ENCODE measurements around the gene CUBN. TPM values are rescaled to one million over a fixed set of nuclear protein-coding genes. Genes with fewer than 3 reads are reported as not detected.

The CUBN gene
- total RNA-seq, 4 donors from 2014 or later = 0.54 to 1.8 (median 1.3) TPM

DNA sequence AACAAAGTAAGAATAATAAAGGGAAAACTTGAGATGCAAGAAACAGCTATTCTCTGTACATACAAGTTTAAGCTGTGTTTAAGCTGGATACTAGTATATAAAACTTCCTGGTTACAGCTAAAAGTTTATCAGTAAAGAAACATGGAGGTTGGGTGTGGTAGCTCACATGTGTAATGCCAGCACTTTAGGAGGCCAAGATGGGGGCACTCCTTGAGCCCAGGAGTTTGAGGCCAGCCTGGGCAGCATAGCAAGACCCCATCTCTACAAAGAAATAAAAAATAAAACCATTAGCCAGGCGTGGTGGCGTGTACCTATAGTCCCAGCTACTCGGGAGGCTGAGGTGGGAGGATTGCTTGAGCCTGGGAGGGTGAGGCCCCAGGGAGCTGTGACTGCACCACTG is 315.6 kb downstream of the CUBN start:
- TF ChIP-seq, protein P1, sequence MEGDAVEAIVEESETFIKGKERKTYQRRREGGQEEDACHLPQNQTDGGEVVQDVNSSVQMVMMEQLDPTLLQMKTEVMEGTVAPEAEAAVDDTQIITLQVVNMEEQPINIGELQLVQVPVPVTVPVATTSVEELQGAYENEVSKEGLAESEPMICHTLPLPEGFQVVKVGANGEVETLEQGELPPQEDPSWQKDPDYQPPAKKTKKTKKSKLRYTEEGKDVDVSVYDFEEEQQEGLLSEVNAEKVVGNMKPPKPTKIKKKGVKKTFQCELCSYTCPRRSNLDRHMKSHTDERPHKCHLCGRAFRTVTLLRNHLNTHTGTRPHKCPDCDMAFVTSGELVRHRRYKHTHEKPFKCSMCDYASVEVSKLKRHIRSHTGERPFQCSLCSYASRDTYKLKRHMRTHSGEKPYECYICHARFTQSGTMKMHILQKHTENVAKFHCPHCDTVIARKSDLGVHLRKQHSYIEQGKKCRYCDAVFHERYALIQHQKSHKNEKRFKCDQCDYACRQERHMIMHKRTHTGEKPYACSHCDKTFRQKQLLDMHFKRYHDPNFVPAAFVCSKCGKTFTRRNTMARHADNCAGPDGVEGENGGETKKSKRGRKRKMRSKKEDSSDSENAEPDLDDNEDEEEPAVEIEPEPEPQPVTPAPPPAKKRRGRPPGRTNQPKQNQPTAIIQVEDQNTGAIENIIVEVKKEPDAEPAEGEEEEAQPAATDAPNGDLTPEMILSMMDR (IDR thresholded peaks at IDR 0.05) = no peak
- TF ChIP-seq POLR2A (IDR thresholded peaks at IDR 0.05) = no peak
- intact Hi-C loops (cut with DNase I; ENCODE audit: low total_unique reads) = no loop called here
- no peak for DNase-seq (ENCODE audit: low spot score in 2 of 2)
- WGBS, 2 donors = 95 to 97% methylated on average over 3 of the region's 3 CpGs
- no peak overlapping the region for H3K4me3 ChIP-seq (ENCODE audit: low read depth, poor library complexity, severe bottlenecking)

DNA sequence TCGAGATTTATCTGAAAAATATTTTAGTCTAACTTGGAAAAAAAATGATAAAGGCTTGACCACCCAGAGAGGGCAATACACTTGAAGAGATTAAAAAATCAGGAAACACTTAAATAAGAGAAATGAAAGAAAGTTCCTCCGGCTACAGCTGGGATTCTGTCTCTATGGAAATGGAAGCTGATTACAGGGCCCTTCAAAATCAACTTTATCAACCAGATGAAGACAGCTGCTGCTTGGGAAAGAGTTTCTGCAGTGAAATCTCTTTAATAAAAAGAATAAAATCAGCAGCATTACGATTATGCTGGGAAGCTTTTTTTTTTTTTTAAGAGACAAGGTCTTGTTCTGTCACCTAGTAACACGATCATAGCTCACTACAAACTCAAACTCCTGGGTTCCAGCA is 316.9 kb downstream of the CUBN start:
- 81 to 83% methylated on average over 4 of the region's 4 CpGs for WGBS, 2 donors
- DNase-seq (ENCODE audit: low spot score in 2 of 2) = no peak
- H3K4me3 ChIP-seq (ENCODE audit: low read depth, poor library complexity, severe bottlenecking) = no peak overlapping the region
- intact Hi-C loops (cut with DNase I; ENCODE audit: low total_unique reads) = no loop called here
- TF ChIP-seq, protein P1 (IDR thresholded peaks at IDR 0.05) = no peak
- TF ChIP-seq POLR2A (IDR thresholded peaks at IDR 0.05) = no peak

DNA sequence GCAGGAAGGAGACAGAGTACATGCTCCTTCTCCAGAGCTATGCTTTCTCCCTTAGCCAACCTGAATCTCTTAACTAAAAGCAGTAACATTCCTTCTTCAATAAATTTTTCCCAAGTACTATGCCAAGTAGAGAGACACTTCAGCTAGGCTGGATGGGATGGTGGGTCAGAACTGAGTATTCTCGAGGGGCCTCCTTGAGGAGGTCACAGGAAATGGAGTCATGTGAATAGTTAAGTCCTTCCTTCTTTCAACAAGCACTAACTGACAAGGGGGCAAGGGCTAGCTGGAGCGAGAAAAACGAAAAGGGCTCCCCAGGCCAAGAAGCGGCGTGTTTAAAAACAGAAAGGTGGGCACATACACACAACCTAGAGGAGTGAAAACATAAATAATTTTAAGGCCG is 317.8 kb downstream of the CUBN start:
- no peak for DNase-seq (ENCODE audit: low spot score in 2 of 2)
- intact Hi-C loops (cut with DNase I; ENCODE audit: low total_unique reads) = no loop called here
- WGBS, 2 donors = 75 to 77% methylated on average over 6 of the region's 6 CpGs
- TF ChIP-seq, protein P1 (IDR thresholded peaks at IDR 0.05) = no peak
- TF ChIP-seq POLR2A (IDR thresholded peaks at IDR 0.05) = no peak
- no peak overlapping the region for H3K4me3 ChIP-seq (ENCODE audit: low read depth, poor library complexity, severe bottlenecking)

DNA sequence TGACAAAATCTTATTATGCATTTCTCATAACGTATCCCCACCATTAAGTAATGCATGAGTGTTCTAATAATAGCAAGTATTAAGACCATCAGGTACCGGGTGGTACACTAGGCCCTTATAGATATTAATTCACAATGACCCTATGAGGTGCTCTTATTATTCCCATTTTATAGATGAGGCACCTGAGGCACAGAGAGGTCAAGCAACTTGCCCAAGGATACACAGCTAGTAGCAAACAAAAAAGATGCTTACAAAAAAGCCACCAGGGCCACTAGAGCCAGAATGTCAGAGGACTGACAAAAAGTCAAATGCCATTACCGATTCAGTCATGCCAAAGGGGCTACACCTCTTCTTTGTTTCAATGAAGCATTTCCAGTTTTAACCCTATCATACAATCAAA is 318.3 kb downstream of the CUBN start:
- H3K4me3 ChIP-seq (ENCODE audit: low read depth, poor library complexity, severe bottlenecking) = no peak overlapping the region
- 66 to 78% methylated on average over 3 of the region's 3 CpGs for WGBS, 2 donors
- no peak for DNase-seq (ENCODE audit: low spot score in 2 of 2)
- TF ChIP-seq, protein P1 (IDR thresholded peaks at IDR 0.05) = no peak
- no peak for TF ChIP-seq POLR2A (IDR thresholded peaks at IDR 0.05)
- intact Hi-C loops (cut with DNase I; ENCODE audit: low total_unique reads) = no loop called here

DNA sequence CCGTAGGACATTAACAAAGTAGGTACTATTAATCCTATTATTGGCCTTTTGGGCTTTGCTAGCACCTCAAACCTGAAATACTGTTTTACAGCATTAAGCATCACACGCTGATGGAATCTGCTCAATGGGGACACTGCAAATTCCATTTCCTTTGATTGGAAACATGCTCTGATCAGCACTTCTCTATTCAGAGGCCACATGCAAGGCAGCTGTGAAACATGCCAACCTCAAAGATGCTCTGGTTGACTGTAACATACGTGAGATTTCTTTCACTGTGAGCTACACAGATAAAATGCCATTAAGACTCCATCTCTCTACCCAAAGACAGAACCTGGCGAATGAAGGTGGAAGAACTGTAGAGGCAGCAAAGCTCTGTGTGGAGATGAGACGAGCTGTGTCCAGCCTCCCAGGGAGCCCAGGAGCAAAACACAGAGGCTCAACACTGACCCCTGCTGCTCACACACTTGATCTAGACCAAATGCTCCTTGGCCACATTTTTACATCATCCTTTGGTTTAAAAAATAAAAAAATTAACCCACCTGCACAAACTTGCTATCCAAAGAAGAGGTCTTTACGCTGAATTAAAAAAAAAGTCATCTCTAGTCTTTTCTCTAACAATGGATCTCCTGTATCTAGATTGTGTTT is 320.4 kb downstream of the CUBN start:
- H3K4me3 ChIP-seq (ENCODE audit: low read depth, poor library complexity, severe bottlenecking) = no peak overlapping the region
- 92 to 94% methylated on average over 6 of the region's 6 CpGs for WGBS, 2 donors
- TF ChIP-seq, protein P1 (IDR thresholded peaks at IDR 0.05) = no peak
- TF ChIP-seq POLR2A (IDR thresholded peaks at IDR 0.05) = no peak
- DNase-seq (ENCODE audit: low spot score in 2 of 2) = no peak
- intact Hi-C loops (cut with DNase I; ENCODE audit: low total_unique reads) = no loop called here

DNA sequence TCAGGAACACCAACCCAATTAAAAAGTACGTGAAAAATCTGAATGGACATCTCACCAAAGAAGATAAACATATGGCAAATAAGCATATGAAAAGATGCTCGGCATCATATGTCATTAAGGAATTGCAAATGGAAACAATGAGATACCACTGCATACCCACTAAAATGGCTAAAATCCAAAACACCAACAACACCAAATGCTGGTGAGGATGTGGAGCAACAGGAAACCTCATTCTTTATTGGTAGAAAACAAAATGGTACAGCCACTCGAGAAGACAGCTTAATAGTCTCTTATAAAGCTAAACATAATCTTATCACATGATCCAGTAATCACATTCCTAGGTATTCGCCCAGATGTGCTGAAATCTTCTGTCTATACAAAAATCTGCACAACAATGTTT is 325.5 kb downstream of the CUBN start:
- no peak for DNase-seq (ENCODE audit: low spot score in 2 of 2)
- intact Hi-C loops (cut with DNase I; ENCODE audit: low total_unique reads) = no loop called here
- TF ChIP-seq, protein P1 (IDR thresholded peaks at IDR 0.05) = no peak
- TF ChIP-seq POLR2A (IDR thresholded peaks at IDR 0.05) = no peak

More for the DNA sequence above, 325.5 kb downstream of the CUBN start:
- WGBS, 2 donors = 92 to 93% methylated on average over 4 of the region's 4 CpGs
- H3K4me3 ChIP-seq (ENCODE audit: low read depth, poor library complexity, severe bottlenecking) = no peak overlapping the region
